COLO668 (cell line): Measurements from ENCODE around the gene GSTM3.
"Not testable (repeated sequence)": the region's sequence is repeated elsewhere in the genome, so short reads cannot be mapped to it uniquely, and the experiment has no call there.

Source experiments
- DNase-seq: peaks from one replicate; lab custom pipeline; 2025; ENCODE audit not compliant: unreplicated experiment; lab: John Stamatoyannopoulos, UW

GSTM3 gene

GRCh38 chr1:109705411-109705810 lies 35.4 kb downstream of the GSTM3 start:
- DNase-seq, result no peak

- DNase-seq, result no peak
These were observed 36.7 kb downstream of the GSTM3 start for GRCh38 chr1:109704173-109704572.

- not testable (repeated sequence) for DNase-seq
These were observed 37.9 kb downstream of the GSTM3 start for GRCh38 chr1:109702940-109703339.

GRCh38 chr1:109697861-109698260 lies 43.0 kb downstream of the GSTM3 start:
- not testable (repeated sequence) for DNase-seq

- DNase-seq, result no peak
These were observed 43.8 kb downstream of the GSTM3 start for GRCh38 chr1:109697066-109697465.

GRCh38 chr1:109695138-109695537 lies 45.7 kb downstream of the GSTM3 start:
- not testable (repeated sequence) for DNase-seq

- not testable (repeated sequence) for DNase-seq
These were observed 46.4 kb downstream of the GSTM3 start for GRCh38 chr1:109694400-109694799.

- DNase-seq, result no peak
These were observed 49.1 kb downstream of the GSTM3 start for GRCh38 chr1:109691759-109692158.

GRCh38 chr1:109689844-109690405 lies 50.9 kb downstream of the GSTM3 start:
- DNase-seq, result no peak

GRCh38 chr1:109687641-109688499 lies 53.0 kb downstream of the GSTM3 start, which contains the start of gene GSTM1:
Gene GSTM1 (plus strand): TSS chr1:109687817. CDS start chr1:109687874, 57 bp downstream.
- no peak for DNase-seq

- DNase-seq, result not testable (repeated sequence)
These were observed 53.7 kb downstream of the GSTM3 start for GRCh38 chr1:109687109-109687508.

- DNase-seq, result not testable (repeated sequence)
These were observed 54.9 kb downstream of the GSTM3 start for GRCh38 chr1:109685890-109686289.

GRCh38 chr1:109685399-109685798 lies 55.4 kb downstream of the GSTM3 start:
- DNase-seq, result not testable (repeated sequence)

GRCh38 chr1:109684777-109685176 lies 56.1 kb downstream of the GSTM3 start:
- not testable (repeated sequence) for DNase-seq
